GM12878 (cell line): ENCODE data around the gene HPX. TPM values are rescaled to one million over a fixed set of nuclear protein-coding genes. Genes with fewer than 3 reads are reported as not detected.

Experiments
- ASH2L ChIP-seq: fragments of 300-600, 200-600 bp; sonication (generic); IDR thresholded peaks from 2 replicates; pipeline ENCODE4 v1.6.1; 2017; ENCODE audit warnings: low read depth, mild to moderate bottlenecking, borderline replicate concordance
- BACH1 ChIP-seq: fragments of 450-650 bp; IDR thresholded peaks from 2 replicates; pipeline ENCODE4 v1.6.1; 2017; ENCODE audit warnings: mild to moderate bottlenecking, borderline replicate concordance
- BMI1 ChIP-seq: fragments of 450-650 bp; IDR thresholded peaks from 2 replicates; pipeline ENCODE4 v1.6.1; 2016; ENCODE audit warnings: mild to moderate bottlenecking, moderate library complexity, borderline replicate concordance
- BRCA1 ChIP-seq: IDR thresholded peaks from 2 replicates; pipeline ENCODE4 v1.6.1; 2011; ENCODE audit warnings: low read depth, low read length, improper control_type of control experiment
- CBFB ChIP-seq: IDR thresholded peaks from 2 replicates; pipeline ENCODE4 v1.6.1; 2016; ENCODE audit warnings: antibody characterized with exemption, low read depth
- CBX3 ChIP-seq: fragments of 200-600 bp; sonication (generic); IDR thresholded peaks from 2 replicates; pipeline ENCODE4 v1.6.1; 2016; ENCODE audit warnings: low read depth, borderline replicate concordance
- CREB1 ChIP-seq: IDR thresholded peaks from 2 replicates; pipeline ENCODE4 v1.6.1; 2012; ENCODE audit warnings: low read depth, mild to moderate bottlenecking, inconsistent platforms
- CREM ChIP-seq: IDR thresholded peaks from 2 replicates; pipeline ENCODE4 v1.6.1; 2014; ENCODE audit warnings: antibody characterized with exemption, low read depth
- ESRRA ChIP-seq: IDR thresholded peaks from 2 replicates; pipeline ENCODE4 v1.6.1; 2012; ENCODE audit warnings: mild to moderate bottlenecking, low read length, improper control_type of control experiment
- ETV6 ChIP-seq, 2 experiments: fragments of 450-650 bp in 1 of 2; IDR thresholded peaks in 1 of 2; conservative IDR thresholded peaks in 1 of 2; 2 replicates each; pipeline ENCODE4 v1.6.1; 2014; ENCODE audit warnings: antibody characterized with exemption in 1 of 2, borderline replicate concordance in 1 of 2, low read depth in 1 of 2, mild to moderate bottlenecking in 1 of 2, moderate library complexity in 1 of 2
- FOXK2 ChIP-seq: fragments of 450-650 bp; IDR thresholded peaks from 2 replicates; pipeline ENCODE4 v1.6.1; 2017; ENCODE audit warnings: mild to moderate bottlenecking, moderate library complexity
- HCFC1 ChIP-seq: fragments of 150-350 bp; IDR thresholded peaks from 2 replicates; pipeline ENCODE4 v1.6.1; 2014; ENCODE audit warnings: low read length
- HDGF ChIP-seq: fragments of 450-650 bp; IDR thresholded peaks from 2 replicates; pipeline ENCODE4 v1.6.1; 2016; ENCODE audit warnings: antibody characterized with exemption
- MEF2B ChIP-seq: fragments of 450-650 bp; IDR thresholded peaks from 2 replicates; pipeline ENCODE4 v1.6.1; 2018; ENCODE audit warnings: mild to moderate bottlenecking, moderate library complexity; ENCODE audit not compliant: partially characterized antibody, poor library complexity, severe bottlenecking
- NR2C1 ChIP-seq: fragments of 450-650 bp; IDR thresholded peaks from 2 replicates; pipeline ENCODE4 v1.6.1; 2017; ENCODE audit warnings: antibody characterized with exemption, mild to moderate bottlenecking, moderate library complexity
- NRF1 ChIP-seq: conservative IDR thresholded peaks from 2 replicates; pipeline ENCODE4 v1.6.1; 2011; ENCODE audit warnings: mild to moderate bottlenecking, low read depth, low read length, improper control_type of control experiment
- POU2F2 ChIP-seq: IDR thresholded peaks from 3 replicates; pipeline ENCODE4 v1.6.1; 2011; ENCODE audit warnings: low read depth, mild to moderate bottlenecking, low read length, borderline replicate concordance
- RUNX3 ChIP-seq: IDR thresholded peaks from 2 replicates; pipeline ENCODE4 v1.6.1; 2012; ENCODE audit warnings: low read length, inconsistent platforms
- STAT1 ChIP-seq: fragments of 450-650 bp; conservative IDR thresholded peaks from 2 replicates; pipeline ENCODE4 v1.6.1; 2014; ENCODE audit warnings: antibody characterized with exemption, mild to moderate bottlenecking
- STAT3 ChIP-seq: IDR thresholded peaks from 2 replicates; pipeline ENCODE4 v1.6.1; 2011; ENCODE audit warnings: low read depth, low read length, improper control_type of control experiment
- ZBED1 ChIP-seq: IDR thresholded peaks from 2 replicates; pipeline ENCODE4 v1.6.1; 2016; ENCODE audit warnings: borderline replicate concordance
- polyA plus RNA-seq, 11 experiments: library from polyadenylated mRNA; depleted of rRNA in 4 of 11; unstranded in 6 of 11; stranded (reverse) in 5 of 11; fragments of >200 nt; fragmentation: Nextera tagmentation in 4 of 11; fragmentation: Illumina TruSeq in 1 of 11; extraction: Ambion mirVana in 4 of 11; extraction: Trizol in 1 of 11; gene quantifications; 1 replicate in 1 of 11; 2 replicates in 10 of 11; pipeline versions ENCODE4 v1.2.1 to v1.2.3, GENCODE V29; 2011 to 2016; ENCODE audit warnings: inconsistent platforms in 2 of 11, missing spikeins in 2 of 11, low read depth in 1 of 11
- total RNA-seq, 4 experiments: library from RNA; depleted of rRNA in 3 of 4; stranded (reverse); fragments of >200 nt in 3 of 4; fragmentation: Illumina TruSeq in 1 of 4; extraction: Trizol in 1 of 4; gene quantifications; 2 replicates each; pipeline versions ENCODE4 v1.2.1 to v1.2.3, GENCODE V29; 2013 to 2021
- TF ChIP-seq, protein P1 (sequence below): IDR thresholded peaks from 2 replicates; pipeline ENCODE4 v1.6.1; 2012; ENCODE audit warnings: mild to moderate bottlenecking, low read depth, low read length
- TF ChIP-seq, protein P2 (sequence below): fragments of 450-650 bp; IDR thresholded peaks from 2 replicates; pipeline ENCODE4 v1.6.1; 2018; ENCODE audit warnings: mild to moderate bottlenecking, low read depth, moderate library complexity; ENCODE audit not compliant: partially characterized antibody

HPX gene
- total and polyA plus RNA-seq, 10 of the 15 experiments (the other 5 are each of a cell fraction or from before 2014, with no cell fraction given): 0.08 to 1.7 (median 0.18) TPM; not detected in 1

DNA sequence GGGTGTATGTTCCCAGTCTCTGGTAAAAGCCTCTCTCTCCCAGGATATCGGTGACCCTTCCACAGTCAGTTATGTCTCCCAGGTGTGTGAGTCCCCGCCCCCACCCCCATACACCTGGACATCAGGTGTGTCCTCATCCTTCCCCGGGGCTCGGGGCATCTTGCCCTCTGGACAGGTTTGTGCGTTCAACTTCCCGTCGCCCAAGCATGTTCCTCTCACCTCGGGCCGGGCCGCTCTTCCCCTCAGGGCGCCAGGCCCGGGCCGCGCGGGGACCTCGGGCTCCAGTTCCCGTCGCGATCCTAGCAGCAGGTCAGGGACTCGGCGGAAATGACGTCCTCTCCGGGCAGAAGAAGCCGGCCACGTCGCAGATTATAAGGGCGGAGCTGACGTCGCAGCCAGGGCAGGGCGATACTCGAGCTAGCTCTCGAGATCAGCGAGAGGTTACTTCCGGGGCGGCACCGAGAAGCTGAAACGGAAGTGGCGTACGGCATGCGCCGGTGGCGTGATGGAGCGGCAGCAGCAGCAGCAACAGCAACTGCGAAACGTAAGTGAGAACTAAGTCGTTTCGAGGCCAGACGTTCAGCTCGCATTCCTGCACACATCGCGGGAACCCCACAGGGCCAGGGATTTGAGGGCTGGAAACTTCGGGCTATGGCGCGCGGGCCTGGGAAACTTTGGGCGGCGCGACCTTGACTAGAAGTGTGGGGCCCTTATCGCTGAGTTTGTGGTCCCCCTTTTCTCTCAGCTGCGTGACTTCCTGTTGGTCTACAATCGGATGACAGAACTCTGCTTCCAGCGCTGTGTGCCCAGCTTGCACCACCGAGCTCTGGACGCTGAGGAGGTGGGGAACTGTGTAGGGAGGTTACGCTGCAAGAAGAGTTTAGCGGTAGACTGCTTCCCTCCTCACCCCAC lies 40.5 kb upstream of the HPX start, which contains the start of the genes ARFIP2 and TIMM10B (continued):
- TF ChIP-seq, protein P1, sequence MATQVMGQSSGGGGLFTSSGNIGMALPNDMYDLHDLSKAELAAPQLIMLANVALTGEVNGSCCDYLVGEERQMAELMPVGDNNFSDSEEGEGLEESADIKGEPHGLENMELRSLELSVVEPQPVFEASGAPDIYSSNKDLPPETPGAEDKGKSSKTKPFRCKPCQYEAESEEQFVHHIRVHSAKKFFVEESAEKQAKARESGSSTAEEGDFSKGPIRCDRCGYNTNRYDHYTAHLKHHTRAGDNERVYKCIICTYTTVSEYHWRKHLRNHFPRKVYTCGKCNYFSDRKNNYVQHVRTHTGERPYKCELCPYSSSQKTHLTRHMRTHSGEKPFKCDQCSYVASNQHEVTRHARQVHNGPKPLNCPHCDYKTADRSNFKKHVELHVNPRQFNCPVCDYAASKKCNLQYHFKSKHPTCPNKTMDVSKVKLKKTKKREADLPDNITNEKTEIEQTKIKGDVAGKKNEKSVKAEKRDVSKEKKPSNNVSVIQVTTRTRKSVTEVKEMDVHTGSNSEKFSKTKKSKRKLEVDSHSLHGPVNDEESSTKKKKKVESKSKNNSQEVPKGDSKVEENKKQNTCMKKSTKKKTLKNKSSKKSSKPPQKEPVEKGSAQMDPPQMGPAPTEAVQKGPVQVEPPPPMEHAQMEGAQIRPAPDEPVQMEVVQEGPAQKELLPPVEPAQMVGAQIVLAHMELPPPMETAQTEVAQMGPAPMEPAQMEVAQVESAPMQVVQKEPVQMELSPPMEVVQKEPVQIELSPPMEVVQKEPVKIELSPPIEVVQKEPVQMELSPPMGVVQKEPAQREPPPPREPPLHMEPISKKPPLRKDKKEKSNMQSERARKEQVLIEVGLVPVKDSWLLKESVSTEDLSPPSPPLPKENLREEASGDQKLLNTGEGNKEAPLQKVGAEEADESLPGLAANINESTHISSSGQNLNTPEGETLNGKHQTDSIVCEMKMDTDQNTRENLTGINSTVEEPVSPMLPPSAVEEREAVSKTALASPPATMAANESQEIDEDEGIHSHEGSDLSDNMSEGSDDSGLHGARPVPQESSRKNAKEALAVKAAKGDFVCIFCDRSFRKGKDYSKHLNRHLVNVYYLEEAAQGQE: no peak
- TF ChIP-seq ASH2L (no peak), POU2F2 (peak; percentile 76; the same call in 1 of the 3 replicates), ESRRA (no peak), NR2C1 (peak; percentile 77), FOXK2 (peak; percentile 72; the same call in 1 of the 2 replicates), NRF1 (no peak), MEF2B (no peak), CBX3 (no peak), BMI1 (no peak), BACH1 (no peak; the same call in 1 of the 2 replicates), BRCA1 (no peak; the same call in 1 of the 2 replicates), ZBED1 (0 out of 2 replicates have a peak, but pooled peaks have one; percentile 45), CBFB (0 out of 2 replicates have a peak, but pooled peaks have one; percentile 35), STAT1 (no peak), HDGF (peak; percentile 82; the same call in 1 of the 2 replicates), CREB1 (peak; percentile 98), ETV6 (conservative IDR thresholded peaks at IDR 0.05 in 1 of 2, IDR thresholded peaks at IDR 0.05 in 1 of 2; ENCODE audit: borderline replicate concordance in 1 of 2, low read depth in 1 of 2) (no peak), STAT3 (no peak), CREM (peak; percentile 99), RUNX3 (peak; percentile 63), HCFC1 (peak; percentile 82)
- TF ChIP-seq, protein P2, sequence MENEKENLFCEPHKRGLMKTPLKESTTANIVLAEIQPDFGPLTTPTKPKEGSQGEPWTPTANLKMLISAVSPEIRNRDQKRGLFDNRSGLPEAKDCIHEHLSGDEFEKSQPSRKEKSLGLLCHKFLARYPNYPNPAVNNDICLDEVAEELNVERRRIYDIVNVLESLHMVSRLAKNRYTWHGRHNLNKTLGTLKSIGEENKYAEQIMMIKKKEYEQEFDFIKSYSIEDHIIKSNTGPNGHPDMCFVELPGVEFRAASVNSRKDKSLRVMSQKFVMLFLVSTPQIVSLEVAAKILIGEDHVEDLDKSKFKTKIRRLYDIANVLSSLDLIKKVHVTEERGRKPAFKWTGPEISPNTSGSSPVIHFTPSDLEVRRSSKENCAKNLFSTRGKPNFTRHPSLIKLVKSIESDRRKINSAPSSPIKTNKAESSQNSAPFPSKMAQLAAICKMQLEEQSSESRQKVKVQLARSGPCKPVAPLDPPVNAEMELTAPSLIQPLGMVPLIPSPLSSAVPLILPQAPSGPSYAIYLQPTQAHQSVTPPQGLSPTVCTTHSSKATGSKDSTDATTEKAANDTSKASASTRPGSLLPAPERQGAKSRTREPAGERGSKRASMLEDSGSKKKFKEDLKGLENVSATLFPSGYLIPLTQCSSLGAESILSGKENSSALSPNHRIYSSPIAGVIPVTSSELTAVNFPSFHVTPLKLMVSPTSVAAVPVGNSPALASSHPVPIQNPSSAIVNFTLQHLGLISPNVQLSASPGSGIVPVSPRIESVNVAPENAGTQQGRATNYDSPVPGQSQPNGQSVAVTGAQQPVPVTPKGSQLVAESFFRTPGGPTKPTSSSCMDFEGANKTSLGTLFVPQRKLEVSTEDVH: peak; percentile 44
